ENCODE results near the gene SCMH1. TPM values are rescaled to one million over a fixed set of nuclear protein-coding genes. Genes with fewer than 3 reads are reported as not detected.
A peak's percentile ranks its signal among the peaks of the same experiment; 100 is the strongest.

The SCMH1 gene
- total RNA-seq, 1 donor from 2014 or later = 28.0 TPM

- ATAC-seq (ENCODE audit: low read depth) = no peak
Measured at GRCh38 chr1:41024953-41025352, 217.2 kb downstream of the SCMH1 start.

GRCh38 chr1:41023279-41023990 lies 218.7 kb downstream of the SCMH1 start:
- CTCF ChIA-PET = no interaction called here
- Mint-ChIP-seq H3K27me3 (no peaks in the 10 kb centered on the region), H3K4me3 (no peak overlapping the region), H3K9me3 (no peaks in the 10 kb centered on the region), H3K27ac (no peak overlapping the region), H3K36me3 (ENCODE audit: low read depth) (peaks cover 27% of the 10 kb centered on the region), H3K4me1 (peaks cover 40% of the 10 kb centered on the region)
- no peak for ATAC-seq (ENCODE audit: low read depth)
- intact Hi-C loops (cut with micrococcal nuclease) = no loop called here
- no peak for DNase-seq
- TF ChIP-seq CTCF (IDR thresholded peaks at IDR 0.05) = no peak
- POLR2A ChIA-PET = interaction anchor here (0.9 kb wide), 1 partner anchor 9 kb away, joined by 3 read pairs; no protein-coding TSS in a partner anchor

More at GRCh38 chr1:41024953-41025352, 217.2 kb downstream of the SCMH1 start:
- ChIA-PET POLR2A (interaction anchor here (0.5 kb wide), 1 partner anchor 357 kb away, joined by 3 read pairs; no protein-coding TSS in a partner anchor), CTCF (no interaction called here)
- Mint-ChIP-seq H3K4me1 (peaks cover 33% of the 10 kb centered on the region), H3K36me3 (ENCODE audit: low read depth) (peaks cover 33% of the 10 kb centered on the region), H3K27me3 (no peaks in the 10 kb centered on the region), H3K4me3 (no peak overlapping the region), H3K9me3 (no peaks in the 10 kb centered on the region), H3K27ac (peak overlapping the region; percentile 62)
- DNase-seq = no peak
- TF ChIP-seq CTCF (IDR thresholded peaks at IDR 0.05) = no peak
- intact Hi-C loops (cut with micrococcal nuclease) = no loop called here

- intact Hi-C loops (cut with micrococcal nuclease) = no loop called here
- peaks cover 37% of the 10 kb centered on the region for H3K4me1 Mint-ChIP-seq
- no peaks in the 10 kb centered on the region for H3K27me3 Mint-ChIP-seq
- H3K4me3 Mint-ChIP-seq = no peak overlapping the region
- ChIA-PET POLR2A (interaction anchor here (0.9 kb wide), 1 partner anchor 8 kb away, joined by 3 read pairs; no protein-coding TSS in a partner anchor), CTCF (no interaction called here)
- peaks cover 22% of the 10 kb centered on the region for H3K36me3 Mint-ChIP-seq (ENCODE audit: low read depth)
- DNase-seq = no peak
- no peak for ATAC-seq (ENCODE audit: low read depth)
- H3K27ac Mint-ChIP-seq = no peak overlapping the region
- TF ChIP-seq CTCF (IDR thresholded peaks at IDR 0.05) = no peak
- H3K9me3 Mint-ChIP-seq = no peaks in the 10 kb centered on the region
Measured at GRCh38 chr1:41022424-41022823, 219.7 kb downstream of the SCMH1 start.

GRCh38 chr1:41021526-41022308 lies 220.4 kb downstream of the SCMH1 start, which contains the start of gene SLFNL1:
TSS of gene SLFNL1 (minus strand) at chr1:41021725. CDS start at chr1:41020660, 1,065 bp downstream.
- no peak for TF ChIP-seq CTCF (IDR thresholded peaks at IDR 0.05)
- Mint-ChIP-seq H3K36me3 (ENCODE audit: low read depth) (peaks cover 24% of the 10 kb centered on the region), H3K4me1 (peaks cover 35% of the 10 kb centered on the region), H3K9me3 (no peaks in the 10 kb centered on the region), H3K27me3 (no peaks in the 10 kb centered on the region), H3K4me3 (no peak within 1 kb of the TSS), H3K27ac (peak within 1 kb of the TSS; percentile 35)
- no peak for DNase-seq
- POLR2A ChIA-PET = no interaction called here
- intact Hi-C loops (cut with micrococcal nuclease) = no loop called here
- CTCF ChIA-PET = no interaction called here
- ATAC-seq (ENCODE audit: low read depth) = no peak

- ATAC-seq (ENCODE audit: low read depth) (no peak), DNase-seq (no peak)
- Mint-ChIP-seq H3K4me1 (peaks cover 31% of the 10 kb centered on the region), H3K4me3 (no peak overlapping the region), H3K27me3 (no peaks in the 10 kb centered on the region), H3K36me3 (ENCODE audit: low read depth) (peaks cover 23% of the 10 kb centered on the region), H3K9me3 (no peaks in the 10 kb centered on the region), H3K27ac (no peak overlapping the region)
- ChIA-PET CTCF (no interaction called here), POLR2A (no interaction called here)
- no peak for TF ChIP-seq CTCF (IDR thresholded peaks at IDR 0.05)
- intact Hi-C loops (cut with micrococcal nuclease) = no loop called here
Measured at GRCh38 chr1:41020654-41021053, 221.5 kb downstream of the SCMH1 start.

All from activated B cell treated with CpG ODN at 0.5 μM for 24 hours (primary cell).